Hepatocyte (in vitro differentiated cells): Measurements from ENCODE around the gene FMN1. TPM values are rescaled to one million over a fixed set of nuclear protein-coding genes. Genes with fewer than 3 reads are reported as not detected.
A peak's percentile ranks its signal among the peaks of the same experiment; 100 is the strongest.
"Not testable (repeated sequence)": the region's sequence is repeated elsewhere in the genome, so short reads cannot be mapped to it uniquely, and the experiment has no call there.

Experiments
- DNase-seq: peaks from one replicate; pipeline ENCODE4 v3.0.0-alpha.2; 2016; ENCODE audit warnings: low spot score
- H2AFZ ChIP-seq: fragments of 200-600 bp; sonication (generic); 2 replicates; pipeline ENCODE4 v1.6.0; 2016; ENCODE audit warnings: antibody characterized with exemption, mild to moderate bottlenecking
- H3K27ac ChIP-seq: fragments of 200-600 bp; sonication (generic); 2 replicates; pipeline ENCODE4 v1.5.1; 2016; ENCODE audit warnings: mild to moderate bottlenecking
- H3K27me3 ChIP-seq: fragments of 200-600 bp; sonication (generic); 2 replicates; pipeline ENCODE4 v1.6.1; 2016
- H3K36me3 ChIP-seq: fragments of 200-600 bp; sonication (generic); replicated peaks from 2 replicates; pipeline ENCODE4 v1.5.1; 2016; ENCODE audit warnings: low read depth; ENCODE audit not compliant: insufficient read depth
- H3K4me1 ChIP-seq: fragments of 200-600 bp; sonication (generic); 2 replicates; pipeline ENCODE4 v1.5.1; 2016; ENCODE audit warnings: mild to moderate bottlenecking, moderate library complexity; ENCODE audit not compliant: insufficient read depth
- H3K4me2 ChIP-seq: fragments of 200-600 bp; sonication (generic); 2 replicates; pipeline ENCODE4 v1.6.0; 2016
- H3K4me3 ChIP-seq: fragments of 200-600 bp; sonication (generic); 2 replicates; pipeline ENCODE4 v1.5.1; 2016; ENCODE audit warnings: mild to moderate bottlenecking
- H3K79me2 ChIP-seq: fragments of 200-600 bp; sonication (generic); 2 replicates; pipeline ENCODE4 v1.6.0; 2017; ENCODE audit warnings: mild to moderate bottlenecking
- H3K9me2 ChIP-seq: fragments of 200-600 bp; sonication (generic); replicated peaks from 2 replicates; pipeline ENCODE4 v1.6.0; 2017; ENCODE audit warnings: mild to moderate bottlenecking; ENCODE audit not compliant: insufficient read depth
- H3K9me3 ChIP-seq: fragments of 200-600 bp; sonication (generic); 2 replicates; pipeline ENCODE4 v1.5.1; 2016; ENCODE audit warnings: low read depth, mild to moderate bottlenecking
- H4K20me1 ChIP-seq: fragments of 200-600 bp; sonication (generic); 2 replicates; pipeline ENCODE4 v1.6.0; 2016; ENCODE audit warnings: mild to moderate bottlenecking; ENCODE audit not compliant: insufficient read depth, poor library complexity, severe bottlenecking
- EZH2 ChIP-seq: fragments of 200-600 bp; sonication (generic); IDR thresholded peaks from 2 replicates; pipeline ENCODE4 v1.6.1; 2016; ENCODE audit warnings: antibody characterized with exemption, mild to moderate bottlenecking, borderline replicate concordance
- EZH2phosphoT487 ChIP-seq: fragments of 200-600 bp; sonication (generic); IDR thresholded peaks from one replicate; pipeline ENCODE4 v1.6.1; 2018; ENCODE audit warnings: antibody characterized with exemption, mild to moderate bottlenecking, low read depth, moderate library complexity; ENCODE audit not compliant: unreplicated experiment, severe bottlenecking
- WGBS: methylation state at CpG from one replicate; pipeline ENCODE4 v1.1.6; 2016; ENCODE audit warnings: low lambda C conversion rate; ENCODE audit errors: missing lambda C conversion rate; 5-methylcytosine and 5-hydroxymethylcytosine counted together
- polyA plus RNA-seq: library from polyadenylated mRNA; unstranded; fragments of >200 nt; fragmentation: Nextera tagmentation; extraction: Ambion mirVana; gene quantifications from 2 replicates; pipeline ENCODE4 v1.2.1, GENCODE V29; 2016
- total RNA-seq: library from RNA; depleted of rRNA; stranded (reverse); fragments of >200 nt; gene quantifications from 2 replicates; pipeline ENCODE4 v1.2.3, GENCODE V29; 2014
- TF ChIP-seq, protein P1 (sequence below): fragments of 200-600 bp; sonication (generic); IDR thresholded peaks from 2 replicates; pipeline ENCODE4 v1.5.1; 2016; ENCODE audit warnings: antibody characterized with exemption, mild to moderate bottlenecking; ENCODE audit not compliant: poor library complexity

FMN1 gene
- total and polyA plus RNA-seq, 2 experiments from 2014 or later: 0.07 to 0.70 TPM

- Histone ChIP-seq H3K9me2 (no peaks in the 10 kb centered on the region), H3K4me3 (no peak overlapping the region), H2AFZ (no peak overlapping the region), H3K9me3 (no peaks in the 10 kb centered on the region), H3K27ac (no peak overlapping the region), H3K79me2 (no peaks in the 10 kb centered on the region), H3K4me1 (no peaks in the 10 kb centered on the region), H3K36me3 (no peaks in the 10 kb centered on the region), H4K20me1 (no peaks in the 10 kb centered on the region), H3K4me2 (no peak overlapping the region), H3K27me3 (no peaks in the 10 kb centered on the region)
- 90% methylated on average over 11 of the region's 11 CpGs for WGBS
- TF ChIP-seq, protein P1, sequence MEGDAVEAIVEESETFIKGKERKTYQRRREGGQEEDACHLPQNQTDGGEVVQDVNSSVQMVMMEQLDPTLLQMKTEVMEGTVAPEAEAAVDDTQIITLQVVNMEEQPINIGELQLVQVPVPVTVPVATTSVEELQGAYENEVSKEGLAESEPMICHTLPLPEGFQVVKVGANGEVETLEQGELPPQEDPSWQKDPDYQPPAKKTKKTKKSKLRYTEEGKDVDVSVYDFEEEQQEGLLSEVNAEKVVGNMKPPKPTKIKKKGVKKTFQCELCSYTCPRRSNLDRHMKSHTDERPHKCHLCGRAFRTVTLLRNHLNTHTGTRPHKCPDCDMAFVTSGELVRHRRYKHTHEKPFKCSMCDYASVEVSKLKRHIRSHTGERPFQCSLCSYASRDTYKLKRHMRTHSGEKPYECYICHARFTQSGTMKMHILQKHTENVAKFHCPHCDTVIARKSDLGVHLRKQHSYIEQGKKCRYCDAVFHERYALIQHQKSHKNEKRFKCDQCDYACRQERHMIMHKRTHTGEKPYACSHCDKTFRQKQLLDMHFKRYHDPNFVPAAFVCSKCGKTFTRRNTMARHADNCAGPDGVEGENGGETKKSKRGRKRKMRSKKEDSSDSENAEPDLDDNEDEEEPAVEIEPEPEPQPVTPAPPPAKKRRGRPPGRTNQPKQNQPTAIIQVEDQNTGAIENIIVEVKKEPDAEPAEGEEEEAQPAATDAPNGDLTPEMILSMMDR: no peak
- TF ChIP-seq EZH2phosphoT487 (no peak), EZH2 (no peak)
- no peak for DNase-seq
Observed at GRCh38 chr15:32849769-32850668, 344.5 kb downstream of the FMN1 start.

GRCh38 chr15:32846671-32847070 is 347.8 kb downstream of the FMN1 start:
- not testable (repeated sequence) for H3K27ac ChIP-seq, H3K4me3 ChIP-seq, H3K27me3 ChIP-seq, H3K9me3 ChIP-seq, H3K4me1 ChIP-seq, H3K9me2 ChIP-seq, H3K79me2 ChIP-seq, H3K36me3 ChIP-seq, DNase-seq, H2AFZ ChIP-seq, H4K20me1 ChIP-seq, H3K4me2 ChIP-seq
- 97% methylated on average over 2 of the region's 2 CpGs for WGBS

DNA sequence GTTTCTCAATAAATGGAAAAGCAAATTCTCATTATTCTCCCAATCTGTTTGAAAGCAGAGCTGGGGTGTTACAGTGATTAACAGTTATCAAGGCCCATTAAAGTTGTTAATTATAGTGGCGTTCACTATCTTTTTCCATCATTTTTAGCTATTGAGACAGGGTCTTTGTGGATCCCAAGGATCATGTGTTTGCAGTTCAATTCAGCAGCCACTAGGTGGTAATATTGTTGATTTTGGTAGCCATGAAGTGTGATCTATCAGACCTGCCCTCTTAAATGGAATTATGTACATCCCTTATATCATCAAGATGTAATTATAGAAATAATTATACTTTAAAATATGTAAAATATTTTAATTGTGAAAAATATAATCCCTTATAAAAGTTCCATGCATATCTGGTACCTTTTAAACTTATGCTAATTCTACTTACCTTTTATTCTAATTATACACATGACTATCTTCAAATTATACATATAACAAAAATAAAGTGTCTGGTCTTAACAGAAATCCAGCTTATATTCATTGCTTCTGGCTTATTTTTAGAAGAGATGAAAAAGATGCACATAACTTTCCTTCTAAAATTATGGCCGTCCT is 350.3 kb downstream of the FMN1 start:
- Histone ChIP-seq H4K20me1 (no peaks in the 10 kb centered on the region), H2AFZ (no peak overlapping the region), H3K79me2 (no peaks in the 10 kb centered on the region), H3K27me3 (no peaks in the 10 kb centered on the region), H3K9me2 (no peaks in the 10 kb centered on the region), H3K4me2 (no peak overlapping the region), H3K4me1 (no peaks in the 10 kb centered on the region), H3K27ac (no peak overlapping the region), H3K9me3 (no peaks in the 10 kb centered on the region), H3K4me3 (no peak overlapping the region), H3K36me3 (no peaks in the 10 kb centered on the region)
- DNase-seq: peak; percentile 28
- WGBS: 68% methylated on average over 2 of the region's 2 CpGs
- TF ChIP-seq, protein P1: peak; percentile 64
- TF ChIP-seq EZH2: no peak

- no peak for DNase-seq
- H2AFZ ChIP-seq: no peak overlapping the region
- H3K9me2 ChIP-seq: no peaks in the 10 kb centered on the region
Observed at GRCh38 chr15:32843219-32843815, 351.2 kb downstream of the FMN1 start.

More at GRCh38 chr15:32843219-32843815, 351.2 kb downstream of the FMN1 start:
- H3K27me3 ChIP-seq: no peaks in the 10 kb centered on the region
- no peaks in the 10 kb centered on the region for H3K79me2 ChIP-seq
- no peak overlapping the region for H3K4me2 ChIP-seq
- H3K4me1 ChIP-seq: no peaks in the 10 kb centered on the region
- H4K20me1 ChIP-seq: no peaks in the 10 kb centered on the region
- H3K9me3 ChIP-seq: no peaks in the 10 kb centered on the region
- no peak for TF ChIP-seq EZH2phosphoT487
- no peak for TF ChIP-seq EZH2
- TF ChIP-seq, protein P1: no peak
- WGBS: 81% methylated on average over 6 of the region's 6 CpGs
- no peaks in the 10 kb centered on the region for H3K36me3 ChIP-seq
- H3K27ac ChIP-seq: no peak overlapping the region
- H3K4me3 ChIP-seq: no peak overlapping the region
